Naive thymus-derived CD4-positive, alpha-beta T cell (primary cell): ENCODE data around the gene OGDH. TPM values are rescaled to one million over a fixed set of nuclear protein-coding genes. Genes with fewer than 3 reads are reported as not detected.

ENCODE experiments used
- ATAC-seq: fragments of 150-1000 bp; cut with Tn5 transposase; 2 replicates; pipeline ENCODE4 v1.10.0; 2021; ENCODE audit warnings: mild to moderate bottlenecking, moderate library complexity
- CTCF ChIA-PET: fragments of 350-600 bp; sonication (Branson Sonifier 250); formaldehyde crosslinking; loops from one replicate; lab custom pipeline; 2021; ENCODE audit warnings: antibody characterized with exemption; lab: Charles Lee
- POLR2A ChIA-PET: fragments of 350-600 bp; sonication (Branson Sonifier 250); formaldehyde crosslinking; loops from one replicate; lab custom pipeline; 2021; ENCODE audit warnings: antibody characterized with exemption, inconsistent platforms; lab: Charles Lee
- DNase-seq, 9 donors: peaks; one replicate each; pipeline versions ENCODE4 v3.0.0 to v3.0.0-alpha.2; 2020 to 2022; ENCODE audit warnings: mixed read lengths in 1 of 9
- H3K27ac ChIP-seq: one replicate; pipeline ENCODE4 v1.7.0; 2013; ENCODE audit warnings: mild to moderate bottlenecking, low read depth, low read length, moderate library complexity
- H3K27me3 ChIP-seq, 2 donors: one replicate each; pipeline ENCODE4 v1.7.0; 2013; ENCODE audit warnings: low read length in 2 of 2, mild to moderate bottlenecking in 2 of 2, moderate library complexity in 2 of 2; ENCODE audit not compliant: control insufficient read depth in 2 of 2, insufficient read depth in 2 of 2
- H3K36me3 ChIP-seq, 3 experiments: 1 replicate in 2 of 3; 2 replicates in 1 of 3; pipeline ENCODE4 v1.7.0; 2013; ENCODE audit warnings: low read length in 3 of 3, mild to moderate bottlenecking in 3 of 3, moderate library complexity in 1 of 3; ENCODE audit not compliant: insufficient read depth in 3 of 3, control insufficient read depth in 2 of 3
- H3K4me1 ChIP-seq, 2 donors: one replicate each; pipeline ENCODE4 v1.7.0; 2013; ENCODE audit warnings: low read length in 2 of 2, mild to moderate bottlenecking in 2 of 2, moderate library complexity in 1 of 2; ENCODE audit not compliant: control insufficient read depth in 2 of 2, insufficient read depth in 2 of 2
- H3K4me3 ChIP-seq: 2 replicates; pipeline ENCODE4 v1.7.0; 2013; ENCODE audit warnings: mild to moderate bottlenecking, low read length
- H3K9me3 ChIP-seq, 3 experiments: 1 replicate in 2 of 3; 2 replicates in 1 of 3; pipeline ENCODE4 v1.7.0; 2013; ENCODE audit warnings: low read length in 3 of 3; ENCODE audit not compliant: control insufficient read depth in 2 of 3
- H3K27ac Mint-ChIP-seq, 9 donors: one replicate each; pipeline ENCODE4 v1.8.0; 2020 to 2022; ENCODE audit warnings: mixed read lengths in 9 of 9, mild to moderate bottlenecking in 8 of 9, moderate library complexity in 5 of 9, inconsistent platforms in 2 of 9
- H3K27me3 Mint-ChIP-seq, 5 donors: one replicate each; pipeline ENCODE4 v1.8.0; 2021 to 2022; ENCODE audit warnings: mixed read lengths in 5 of 5, mild to moderate bottlenecking in 1 of 5
- H3K36me3 Mint-ChIP-seq, 5 donors: one replicate each; pipeline ENCODE4 v1.8.0; 2020 to 2022; ENCODE audit warnings: mixed read lengths in 5 of 5, mild to moderate bottlenecking in 3 of 5, inconsistent platforms in 1 of 5
- H3K4me1 Mint-ChIP-seq, 7 donors: one replicate each; pipeline ENCODE4 v1.8.0; 2020 to 2022; ENCODE audit warnings: mixed read lengths in 7 of 7, mild to moderate bottlenecking in 3 of 7, inconsistent platforms in 1 of 7
- H3K4me3 Mint-ChIP-seq, 10 donors: one replicate each; pipeline ENCODE4 v1.8.0; 2020 to 2022; ENCODE audit warnings: mild to moderate bottlenecking in 10 of 10, mixed read lengths in 10 of 10, moderate library complexity in 6 of 10, inconsistent platforms in 2 of 10
- H3K9me3 Mint-ChIP-seq, 11 donors: one replicate each; pipeline ENCODE4 v1.8.0; 2020 to 2022; ENCODE audit warnings: mixed read lengths in 11 of 11, mild to moderate bottlenecking in 4 of 11, inconsistent platforms in 1 of 11, moderate library complexity in 1 of 11
- intact Hi-C, 2 donors: fragments of 100-400 bp; cut with micrococcal nuclease; formaldehyde crosslinking; loops; one replicate each; pipeline ENCODE4 v1.15.1; 2023
- polyA plus RNA-seq, 2 donors: library from polyadenylated mRNA; unstranded; fragments of 300-500 nt; fragmentation: Illumina TruSeq; gene quantifications; one replicate each; pipeline ENCODE4 v1.2.3, GENCODE V29; 2021
- total RNA-seq, 6 experiments: library from RNA in 5 of 6; stranded (reverse) in 5 of 6; gene quantifications; 1 replicate in 5 of 6; 2 replicates in 1 of 6; pipeline ENCODE4 v1.2.3 and lab custom pipeline; 2021 to 2026

The OGDH gene
- total and polyA plus RNA-seq, 7 experiments from 2014 or later, result 20.3 to 122 (median 64.2) TPM

DNA sequence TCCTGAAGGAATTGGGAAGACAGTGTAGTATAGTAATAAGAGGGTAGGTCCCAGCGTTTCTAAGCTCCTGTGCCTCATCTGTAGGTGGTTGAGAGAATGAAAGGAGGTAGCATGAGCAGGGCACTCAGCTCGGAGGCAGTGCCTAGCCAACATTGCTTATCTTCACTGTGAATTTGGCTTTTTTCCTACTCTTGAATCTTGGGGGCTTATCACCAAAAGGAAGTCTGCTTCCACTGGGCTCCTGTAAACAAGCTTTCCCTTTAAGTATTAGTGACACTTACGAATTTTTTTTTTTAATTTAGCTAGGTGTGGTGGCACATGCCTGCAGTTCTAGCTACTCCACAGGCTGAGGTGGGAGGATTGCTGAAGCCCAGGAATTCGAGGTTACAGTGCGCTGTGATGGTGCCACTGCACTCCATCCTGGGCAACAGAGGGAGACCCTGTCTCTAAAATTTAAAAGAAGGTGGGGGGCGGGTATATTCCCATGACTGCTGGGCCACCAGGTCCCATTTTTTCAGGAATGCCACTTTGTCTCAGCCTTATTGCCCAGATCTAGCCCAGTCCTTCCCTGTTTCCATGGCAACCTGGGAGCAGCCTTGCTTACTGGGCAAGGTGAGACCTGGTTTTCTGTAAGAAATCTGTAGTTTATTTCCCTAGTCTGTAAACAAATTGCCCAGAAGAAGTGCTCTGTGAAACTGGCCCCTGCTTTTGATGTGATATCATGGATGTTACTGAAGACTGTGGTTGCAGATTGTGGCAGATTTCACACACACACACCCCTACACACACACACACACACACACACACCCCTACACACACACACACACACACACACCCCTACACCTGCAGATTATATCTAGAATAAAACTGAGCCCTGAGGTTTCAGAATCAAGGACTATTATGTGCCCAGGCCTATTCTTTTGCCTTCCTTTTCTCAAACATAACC lies 19.4 kb downstream of the OGDH start:
- ATAC-seq (no peak), DNase-seq (no peak)
- CTCF ChIA-PET, result interaction anchor here (0.7 to 1.0 kb wide), 2 partner anchors 8 to 60 kb away, joined by 3 to 5 read pairs; no protein-coding TSS in a partner anchor
- H3K36me3 ChIP-seq, result peaks cover 0 to 26% (median 5%) of the 10 kb centered on the region in 3 experiments
- H3K4me1 ChIP-seq, result peaks cover 15 to 72% of the 10 kb centered on the region in 2 donors
- Mint-ChIP-seq H3K27me3 (no peaks in the 10 kb centered on the region), H3K4me1 (peaks cover 41 to 73% (median 47%) of the 10 kb centered on the region in 7 donors), H3K4me3 (peak overlapping the region in 1 of 10 donors; percentile 35), H3K9me3 (no peaks in the 10 kb centered on the region), H3K27ac (peak overlapping the region in 4 of 9 donors; percentile 26 to 76 (median 50)), H3K36me3 (peaks cover 0 to 41% (median 11%) of the 10 kb centered on the region in 5 donors)
- POLR2A ChIA-PET, result interaction anchor here (0.9 to 1.5 kb wide), 3 partner anchors 9 to 19 kb away, joined by 3 to 5 read pairs (median 5); partner anchors contain the start of gene OGDH
- intact Hi-C loops, result no loop called here
- H3K4me3 ChIP-seq, result no peak overlapping the region
- no peak overlapping the region for H3K27ac ChIP-seq
- no peaks in the 10 kb centered on the region for H3K9me3 ChIP-seq
- no peaks in the 10 kb centered on the region for H3K27me3 ChIP-seq

DNA sequence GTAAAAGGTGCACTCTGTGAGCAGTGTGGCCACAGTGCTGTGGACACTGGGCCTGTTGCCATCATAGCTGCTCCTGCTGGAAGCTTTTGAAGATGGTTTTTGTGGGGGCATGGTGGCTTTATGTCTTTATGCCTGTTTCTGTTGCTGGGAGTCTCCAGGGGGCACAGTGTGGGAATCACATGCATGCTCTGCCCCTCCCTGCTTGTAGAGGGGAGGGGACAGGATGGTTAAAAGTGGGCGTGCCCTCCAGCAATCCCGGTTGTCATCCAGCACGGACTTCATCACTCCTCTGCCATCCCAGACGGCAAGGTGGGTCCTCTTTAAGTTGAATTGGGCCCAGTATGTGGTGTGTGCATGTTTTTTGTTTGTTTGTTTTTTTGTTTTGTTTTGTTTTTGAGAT lies 20.2 kb downstream of the OGDH start:
- intact Hi-C loops, result no loop called here
- ATAC-seq (no peak), DNase-seq (no peak)
- H3K27ac ChIP-seq, result no peak overlapping the region
- H3K4me3 ChIP-seq, result no peak overlapping the region
- Mint-ChIP-seq H3K27me3 (no peaks in the 10 kb centered on the region), H3K27ac (peak overlapping the region in 2 of 9 donors; percentile 26 to 76), H3K4me1 (peaks cover 43 to 73% (median 47%) of the 10 kb centered on the region in 7 donors), H3K4me3 (peak overlapping the region in 1 of 10 donors; percentile 35), H3K9me3 (no peaks in the 10 kb centered on the region), H3K36me3 (peaks cover 0 to 41% (median 11%) of the 10 kb centered on the region in 5 donors)
- H3K36me3 ChIP-seq, result peaks cover 0 to 26% (median 5%) of the 10 kb centered on the region in 3 experiments
- POLR2A ChIA-PET, result interaction anchor here (0.5 to 1.5 kb wide), 3 partner anchors 10 to 128 kb away, joined by 3 to 5 read pairs (median 3); no protein-coding TSS in a partner anchor
- CTCF ChIA-PET, result interaction anchor here (1.0 kb wide), 1 partner anchor 61 kb away, joined by 3 read pairs; no protein-coding TSS in a partner anchor
- no peaks in the 10 kb centered on the region for H3K27me3 ChIP-seq
- H3K9me3 ChIP-seq, result no peaks in the 10 kb centered on the region
- peaks cover 23 to 77% of the 10 kb centered on the region in 2 donors for H3K4me1 ChIP-seq

DNA sequence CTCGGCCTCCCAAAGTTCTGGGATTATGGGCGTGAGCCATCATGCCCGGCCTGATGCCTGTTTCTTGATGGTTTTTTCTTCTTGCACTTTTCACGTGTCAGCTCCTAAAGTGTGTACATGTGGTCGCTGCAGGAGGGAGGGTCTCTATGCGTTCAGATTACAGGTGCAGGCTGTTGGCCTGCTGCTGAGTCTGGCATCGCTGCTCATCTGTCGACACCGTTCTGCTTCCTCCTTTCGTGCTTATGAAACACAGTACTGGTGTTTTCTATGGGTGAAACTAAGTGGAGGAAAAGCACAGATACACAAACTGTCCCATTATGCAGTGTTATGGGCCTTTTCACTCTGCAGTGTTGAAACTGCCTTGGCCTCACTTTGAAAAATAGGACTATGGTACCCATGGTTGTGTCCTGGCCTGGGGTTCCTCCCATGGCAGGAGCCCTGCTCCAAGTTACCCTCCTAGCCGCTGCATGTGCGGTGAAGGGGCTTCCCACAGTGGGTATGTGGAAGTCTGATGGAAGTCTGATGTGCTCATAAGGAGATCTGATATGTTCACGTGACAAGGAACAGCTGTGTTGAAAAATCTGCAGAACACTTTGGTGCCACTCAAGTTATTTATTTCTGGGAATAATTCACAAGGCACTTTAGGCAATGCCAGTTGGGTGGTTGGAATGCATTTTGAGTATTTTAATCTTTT lies 23.5 kb downstream of the OGDH start:
- Mint-ChIP-seq H3K36me3 (peaks cover 0 to 51% (median 8%) of the 10 kb centered on the region in 5 donors), H3K4me1 (peaks cover 35 to 71% (median 50%) of the 10 kb centered on the region in 7 donors), H3K4me3 (peak overlapping the region in 3 of 10 donors; percentile 2 to 71 (median 31)), H3K9me3 (no peaks in the 10 kb centered on the region), H3K27me3 (no peaks in the 10 kb centered on the region), H3K27ac (peak overlapping the region; percentile 51 to 92 (median 79))
- POLR2A ChIA-PET, result interaction anchor here (0.8 to 3.1 kb wide), 3 partner anchors 9 to 23 kb away, joined by 3 to 18 read pairs (median 10); partner anchors contain the start of gene OGDH
- DNase-seq, result no peak
- no peak overlapping the region for H3K4me3 ChIP-seq
- peaks cover 0 to 18% (median 0%) of the 10 kb centered on the region in 3 experiments for H3K36me3 ChIP-seq
- intact Hi-C loops, result no loop called here
- CTCF ChIA-PET, result interaction anchor here (0.5 kb wide), 1 partner anchor 174 kb away, joined by 5 read pairs; no protein-coding TSS in a partner anchor
- H3K9me3 ChIP-seq, result no peaks in the 10 kb centered on the region
- ATAC-seq, result no peak
- H3K4me1 ChIP-seq, result peaks cover 38 to 77% of the 10 kb centered on the region in 2 donors
- no peaks in the 10 kb centered on the region for H3K27me3 ChIP-seq
- no peak overlapping the region for H3K27ac ChIP-seq

DNA sequence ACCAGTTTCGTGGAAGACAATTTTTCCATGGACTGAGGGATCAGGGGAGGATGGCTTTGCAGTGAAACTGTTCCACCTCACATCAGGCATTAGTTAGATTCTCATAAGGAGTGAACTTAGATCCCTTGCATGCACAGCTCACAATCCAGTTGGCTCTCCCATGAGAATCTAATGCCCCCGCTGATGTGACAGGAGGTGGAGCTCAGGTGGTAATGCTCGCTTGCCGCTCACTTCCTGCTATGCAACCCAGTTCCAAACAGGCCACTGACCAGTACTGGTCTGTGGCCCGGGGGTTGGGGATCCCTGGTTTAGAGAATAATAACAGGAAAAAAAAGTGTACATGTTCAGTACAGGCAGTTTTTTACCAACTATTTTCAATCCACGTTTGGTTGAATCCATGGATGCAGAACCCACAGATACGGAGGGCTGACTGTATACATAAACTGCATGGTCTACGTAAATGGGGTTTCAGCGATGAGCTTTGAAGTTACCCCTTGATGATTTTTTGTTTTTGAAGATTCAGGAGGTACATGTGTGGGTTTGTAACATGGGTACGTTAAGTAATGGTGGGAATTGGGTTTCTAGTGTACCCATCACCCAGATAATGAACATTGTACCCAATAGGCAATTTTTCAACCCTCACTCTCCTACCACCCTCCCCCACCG lies 24.5 kb downstream of the OGDH start:
- Mint-ChIP-seq H3K9me3 (no peaks in the 10 kb centered on the region), H3K36me3 (peaks cover 0 to 48% (median 8%) of the 10 kb centered on the region in 5 donors), H3K27ac (peak overlapping the region; percentile 85 to 97 (median 91)), H3K4me1 (peaks cover 36 to 72% (median 51%) of the 10 kb centered on the region in 7 donors), H3K27me3 (no peaks in the 10 kb centered on the region), H3K4me3 (peak overlapping the region in 8 of 10 donors; percentile 17 to 71 (median 66))
- DNase-seq (peak in 1 of 9 donors; percentile 8), ATAC-seq (peak; percentile 5)
- ChIA-PET CTCF (no interaction called here), POLR2A (interaction anchor here (0.7 to 3.1 kb wide), 8 partner anchors 9 to 255 kb away, joined by 3 to 18 read pairs (median 4); partner anchors contain the start of genes OGDH, PURB and ZMIZ2)
- intact Hi-C loops, result loop anchor here in 1 of 2 donors (1.0 kb wide), 1 partner anchor 8 kb away; no protein-coding TSS in a partner anchor
- H3K36me3 ChIP-seq, result peaks cover 0 to 8% (median 0%) of the 10 kb centered on the region in 3 experiments
- H3K27me3 ChIP-seq, result no peaks in the 10 kb centered on the region
- H3K4me3 ChIP-seq, result no peak overlapping the region
- peaks cover 38 to 77% of the 10 kb centered on the region in 2 donors for H3K4me1 ChIP-seq
- H3K27ac ChIP-seq, result peak overlapping the region; percentile 65
- no peaks in the 10 kb centered on the region for H3K9me3 ChIP-seq

DNA sequence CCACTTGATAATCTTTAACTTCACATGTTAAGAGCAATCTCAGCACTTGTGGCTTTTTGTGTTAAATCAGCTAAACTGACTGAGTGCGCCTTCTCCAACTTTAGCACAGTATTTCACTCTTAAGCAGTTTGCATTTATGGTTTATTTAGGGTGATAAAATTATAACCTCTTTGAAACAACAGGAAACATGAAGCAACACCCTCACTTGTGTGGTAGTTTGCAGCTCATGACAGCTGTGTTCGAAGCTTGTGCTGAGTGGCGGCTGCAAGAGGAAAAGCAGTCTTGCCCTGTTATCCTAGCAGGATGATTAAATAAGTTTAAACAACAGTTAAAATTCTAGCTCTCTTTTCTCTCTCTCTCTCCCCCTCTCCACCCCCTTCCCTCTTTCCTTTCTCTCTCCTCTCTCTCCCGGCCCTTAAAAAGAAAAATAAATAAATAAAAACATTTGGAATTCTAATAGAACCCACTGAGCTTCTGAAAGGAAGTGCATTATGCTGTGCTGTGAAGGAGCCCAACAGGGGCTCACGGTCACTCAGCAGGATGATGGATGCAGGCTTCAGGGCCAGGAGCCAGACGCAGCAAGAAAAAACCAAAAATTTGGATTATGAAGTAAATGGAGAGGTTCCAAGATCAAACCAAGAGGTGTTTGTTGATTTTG lies 25.2 kb downstream of the OGDH start:
- Histone ChIP-seq H3K27me3 (no peaks in the 10 kb centered on the region), H3K9me3 (no peaks in the 10 kb centered on the region), H3K4me3 (no peak overlapping the region), H3K27ac (peak overlapping the region; percentile 65), H3K36me3 (peaks cover 0 to 2% (median 0%) of the 10 kb centered on the region in 3 experiments), H3K4me1 (peaks cover 38 to 77% of the 10 kb centered on the region in 2 donors)
- peak in 7 of 9 donors; percentile 19 to 48 (median 28) for DNase-seq
- peaks cover 0 to 45% (median 8%) of the 10 kb centered on the region in 5 donors for H3K36me3 Mint-ChIP-seq
- H3K4me1 Mint-ChIP-seq, result peaks cover 39 to 72% (median 51%) of the 10 kb centered on the region in 7 donors
- peak overlapping the region; percentile 40 to 71 (median 66) for H3K4me3 Mint-ChIP-seq
- H3K27me3 Mint-ChIP-seq, result no peaks in the 10 kb centered on the region
- H3K27ac Mint-ChIP-seq, result peak overlapping the region; percentile 85 to 97 (median 91)
- CTCF ChIA-PET, result interaction anchor here (0.6 kb wide), 1 partner anchor 68 kb away, joined by 3 read pairs; no protein-coding TSS in a partner anchor
- intact Hi-C loops, result loop anchor here in 1 of 2 donors (1.0 kb wide), 1 partner anchor 8 kb away; no protein-coding TSS in a partner anchor
- POLR2A ChIA-PET, result interaction anchor here (0.7 to 3.1 kb wide), 9 partner anchors 9 to 254 kb away, joined by 3 to 18 read pairs (median 4); partner anchors contain the start of genes OGDH, PURB and ZMIZ2
- peak; percentile 58 for ATAC-seq
- H3K9me3 Mint-ChIP-seq, result no peaks in the 10 kb centered on the region
